ENCODE results near the gene ACP2. TPM values are rescaled to one million over a fixed set of nuclear protein-coding genes. Genes with fewer than 3 reads are reported as not detected.
A peak's percentile ranks its signal among the peaks of the same experiment; 100 is the strongest.

ACP2 gene
- total RNA-seq, 1 experiment from 2014 or later = 38.8 TPM

DNA sequence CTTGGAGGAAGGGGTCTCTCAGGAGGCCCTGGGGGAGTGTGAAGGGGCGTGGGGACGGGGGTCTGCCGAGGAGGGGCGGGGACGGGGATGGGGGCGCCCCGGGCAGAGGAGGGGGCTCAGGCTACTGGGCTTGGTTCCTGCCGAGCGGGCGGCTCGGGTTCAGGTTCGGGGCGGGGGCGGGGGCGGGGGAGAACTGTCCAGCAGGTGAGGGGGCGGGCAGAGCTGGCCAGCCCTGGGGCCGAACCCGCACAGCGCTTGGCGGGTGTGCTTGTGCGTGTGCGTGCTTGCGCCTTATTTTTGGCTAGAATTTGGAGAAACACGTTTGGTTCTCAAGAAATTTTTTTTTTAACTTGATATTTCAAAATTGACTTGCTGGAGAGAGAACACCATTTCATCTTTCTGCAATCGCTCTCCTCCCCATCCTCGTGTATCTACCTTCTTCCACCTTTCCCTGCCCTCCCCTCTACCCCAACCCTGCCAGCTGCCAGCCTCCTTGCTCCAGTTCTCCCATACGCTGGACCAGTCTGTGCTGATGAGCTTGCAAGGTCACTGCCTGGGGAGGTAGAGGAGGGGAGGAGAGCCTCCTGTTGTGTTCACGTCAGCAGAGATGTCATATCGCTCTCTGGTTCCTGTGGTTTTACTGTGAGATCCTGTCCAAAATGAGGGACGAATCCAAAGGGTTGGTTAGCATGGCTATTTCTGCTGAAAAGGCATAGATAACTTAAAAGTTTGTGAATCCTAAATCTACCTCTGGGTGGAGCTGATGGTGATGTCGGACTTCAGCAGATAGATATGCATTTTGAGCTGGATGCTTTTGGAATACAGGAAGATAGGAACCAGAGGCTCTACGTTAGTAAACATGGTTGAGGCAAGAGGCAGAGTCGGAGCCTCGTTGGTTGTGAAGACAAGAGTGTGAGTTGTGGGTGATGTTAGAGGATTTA lies 22.0 kb upstream of the ACP2 start:
- in situ Hi-C loops (cut with HindIII; ENCODE audit: low pct_unique_long_range_greater_than_20kb, low sequenced_read_pairs) = no loop called here
- DNase-seq (ENCODE audit: low read depth, low spot score) = peak; percentile 53

- in situ Hi-C loops (cut with HindIII; ENCODE audit: low pct_unique_long_range_greater_than_20kb, low sequenced_read_pairs) = no loop called here
- peak; percentile 78 for DNase-seq (ENCODE audit: low read depth, low spot score)
These were observed 21.3 kb upstream of the ACP2 start, which contains the start of gene MADD for GRCh38 chr11:47269829-47270305. TSS of gene MADD (plus strand) at chr11:47270133.

- in situ Hi-C loops (cut with HindIII; ENCODE audit: low pct_unique_long_range_greater_than_20kb, low sequenced_read_pairs) = no loop called here
- DNase-seq (ENCODE audit: low read depth, low spot score) = peak; percentile 84
These were observed 20.6 kb upstream of the ACP2 start for GRCh38 chr11:47269002-47269828.

DNA sequence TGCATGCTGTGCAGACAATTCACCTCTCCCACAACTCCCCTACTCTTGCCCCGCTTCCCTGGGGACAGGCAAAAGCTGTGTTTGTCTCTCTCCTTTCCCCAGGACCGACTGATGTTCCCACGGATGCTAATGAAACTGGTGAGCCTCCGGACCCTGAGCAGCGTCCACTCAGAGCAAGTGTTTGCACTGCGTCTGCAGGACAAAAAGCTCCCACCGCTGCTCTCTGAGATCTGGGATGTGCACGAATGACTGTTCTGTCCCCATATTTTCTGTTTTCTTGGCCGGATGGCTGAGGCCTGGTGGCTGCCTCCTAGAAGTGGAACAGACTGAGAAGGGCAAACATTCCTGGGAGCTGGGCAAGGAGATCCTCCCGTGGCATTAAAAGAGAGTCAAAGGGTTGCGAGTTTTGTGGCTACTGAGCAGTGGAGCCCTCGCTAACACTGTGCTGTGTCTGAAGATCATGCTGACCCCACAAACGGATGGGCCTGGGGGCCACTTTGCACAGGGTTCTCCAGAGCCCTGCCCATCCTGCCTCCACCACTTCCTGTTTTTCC lies 19.9 kb upstream of the ACP2 start:
- DNase-seq (ENCODE audit: low read depth, low spot score) = no peak
- in situ Hi-C loops (cut with HindIII; ENCODE audit: low pct_unique_long_range_greater_than_20kb, low sequenced_read_pairs) = no loop called here

- in situ Hi-C loops (cut with HindIII; ENCODE audit: low pct_unique_long_range_greater_than_20kb, low sequenced_read_pairs) = no loop called here
- DNase-seq (ENCODE audit: low read depth, low spot score) = no peak
These were observed 19.3 kb upstream of the ACP2 start for GRCh38 chr11:47267876-47268275.

DNA sequence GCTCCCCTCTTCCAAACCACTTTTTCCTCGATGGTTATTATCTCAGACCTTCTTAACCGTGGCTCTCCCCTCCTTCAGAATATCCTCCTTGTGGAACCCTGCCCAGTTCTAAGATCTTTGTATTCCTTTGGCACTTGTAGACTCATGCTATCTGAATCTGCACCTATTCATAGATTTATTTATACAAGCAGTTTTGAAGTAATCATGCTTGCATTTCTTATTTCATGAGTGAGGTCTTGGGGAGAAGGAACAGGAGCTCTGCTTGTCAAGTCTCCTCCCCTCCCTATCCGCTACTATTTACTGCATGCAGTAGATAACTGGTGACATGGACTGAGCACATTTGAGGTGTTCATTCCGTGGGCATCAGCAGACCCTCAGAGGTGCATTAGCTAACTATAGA lies 15.9 kb upstream of the ACP2 start:
- DNase-seq (ENCODE audit: low read depth, low spot score) = no peak

GRCh38 chr11:47264119-47264518 lies 15.5 kb upstream of the ACP2 start:
- DNase-seq (ENCODE audit: low read depth, low spot score) = no peak
- in situ Hi-C loops (cut with HindIII; ENCODE audit: low pct_unique_long_range_greater_than_20kb, low sequenced_read_pairs) = no loop called here

More for the DNA sequence above, 15.9 kb upstream of the ACP2 start:
- in situ Hi-C loops (cut with HindIII; ENCODE audit: low pct_unique_long_range_greater_than_20kb, low sequenced_read_pairs) = no loop called here

GRCh38 chr11:47261291-47261800 lies 12.7 kb upstream of the ACP2 start:
- in situ Hi-C loops (cut with HindIII; ENCODE audit: low pct_unique_long_range_greater_than_20kb, low sequenced_read_pairs) = no loop called here
- DNase-seq (ENCODE audit: low read depth, low spot score) = no peak

DNA sequence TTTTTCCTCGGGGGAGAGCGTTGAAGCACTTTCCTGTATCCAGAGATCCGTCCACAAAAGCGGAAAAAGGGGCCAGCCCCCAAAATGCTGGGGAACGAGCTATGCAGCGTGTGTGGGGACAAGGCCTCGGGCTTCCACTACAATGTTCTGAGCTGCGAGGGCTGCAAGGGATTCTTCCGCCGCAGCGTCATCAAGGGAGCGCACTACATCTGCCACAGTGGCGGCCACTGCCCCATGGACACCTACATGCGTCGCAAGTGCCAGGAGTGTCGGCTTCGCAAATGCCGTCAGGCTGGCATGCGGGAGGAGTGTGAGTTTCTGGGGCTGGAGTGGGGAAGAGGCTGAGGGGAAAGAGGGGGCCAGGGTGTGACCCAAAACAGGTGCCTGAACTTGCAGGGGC lies 11.8 kb upstream of the ACP2 start:
- no peak for DNase-seq (ENCODE audit: low read depth, low spot score)
- in situ Hi-C loops (cut with HindIII; ENCODE audit: low pct_unique_long_range_greater_than_20kb, low sequenced_read_pairs) = no loop called here

- in situ Hi-C loops (cut with HindIII; ENCODE audit: low pct_unique_long_range_greater_than_20kb, low sequenced_read_pairs) = no loop called here
- DNase-seq (ENCODE audit: low read depth, low spot score) = peak; percentile 63
These were observed 10.8 kb upstream of the ACP2 start for GRCh38 chr11:47259232-47259977.

GRCh38 chr11:47258317-47258902 lies 9.8 kb upstream of the ACP2 start:
- in situ Hi-C loops (cut with HindIII; ENCODE audit: low pct_unique_long_range_greater_than_20kb, low sequenced_read_pairs) = no loop called here
- DNase-seq (ENCODE audit: low read depth, low spot score) = no peak

GRCh38 chr11:47257517-47258316 lies 9.1 kb upstream of the ACP2 start, which contains the start of gene NR1H3:
TSS of gene NR1H3 (plus strand) at chr11:47257996. CDS start at chr11:47259217, 1,221 bp downstream.
- DNase-seq (ENCODE audit: low read depth, low spot score) = peak; percentile 50
- in situ Hi-C loops (cut with HindIII; ENCODE audit: low pct_unique_long_range_greater_than_20kb, low sequenced_read_pairs) = no loop called here

GRCh38 chr11:47257177-47257516 lies 8.5 kb upstream of the ACP2 start:
- DNase-seq (ENCODE audit: low read depth, low spot score) = no peak
- in situ Hi-C loops (cut with HindIII; ENCODE audit: low pct_unique_long_range_greater_than_20kb, low sequenced_read_pairs) = no loop called here

- DNase-seq (ENCODE audit: low read depth, low spot score) = no peak
These were observed 7.8 kb upstream of the ACP2 start for GRCh38 chr11:47256374-47256773.

GRCh38 chr11:47254386-47254785 lies 5.8 kb upstream of the ACP2 start:
- in situ Hi-C loops (cut with HindIII; ENCODE audit: low pct_unique_long_range_greater_than_20kb, low sequenced_read_pairs) = no loop called here
- DNase-seq (ENCODE audit: low read depth, low spot score) = no peak

More at GRCh38 chr11:47256374-47256773, 7.8 kb upstream of the ACP2 start:
- in situ Hi-C loops (cut with HindIII; ENCODE audit: low pct_unique_long_range_greater_than_20kb, low sequenced_read_pairs) = no loop called here

- in situ Hi-C loops (cut with HindIII; ENCODE audit: low pct_unique_long_range_greater_than_20kb, low sequenced_read_pairs) = no loop called here
- no peak for DNase-seq (ENCODE audit: low read depth, low spot score)
These were observed 5.0 kb upstream of the ACP2 start for GRCh38 chr11:47253660-47254059.

Measured in SK-MEL-5 (cell line).